ENCODE results near the gene SEH1L.

Gene SEH1L

GRCh38 chr18:13022644-13023043 lies 74.8 kb downstream of the SEH1L start:
- no peak overlapping the region for H3K4me3 ChIP-seq
- H3K27ac ChIP-seq = no peak overlapping the region

GRCh38 chr18:13025233-13025632 lies 77.4 kb downstream of the SEH1L start:
- Histone ChIP-seq H3K4me3 (no peak overlapping the region), H3K27ac (no peak overlapping the region)

GRCh38 chr18:13026583-13027270 lies 78.9 kb downstream of the SEH1L start:
- Histone ChIP-seq H3K4me3 (no peak overlapping the region), H3K27ac (no peak overlapping the region)

GRCh38 chr18:13028869-13029268 lies 81.1 kb downstream of the SEH1L start:
- Histone ChIP-seq H3K27ac (no peak overlapping the region), H3K4me3 (no peak overlapping the region)

GRCh38 chr18:13032173-13032572 lies 84.4 kb downstream of the SEH1L start:
- Histone ChIP-seq H3K27ac (no peak overlapping the region), H3K4me3 (no peak overlapping the region)

- Histone ChIP-seq H3K27ac (no peak overlapping the region), H3K4me3 (no peak overlapping the region)
Measured at GRCh38 chr18:13035249-13035914, 87.6 kb downstream of the SEH1L start.

GRCh38 chr18:13036622-13037320 lies 89.0 kb downstream of the SEH1L start:
- Histone ChIP-seq H3K27ac (no peak overlapping the region), H3K4me3 (no peak overlapping the region)
